ENCODE results near the gene CBFA2T3.

Gene CBFA2T3

GRCh38 chr16:88930716-88931115 lies 46.3 kb downstream of the CBFA2T3 start:
- no peak overlapping the region for H3K9ac ChIP-seq (ENCODE audit: low read depth, low read length)
- TF ChIP-seq EZH2 (IDR thresholded peaks at IDR 0.05; ENCODE audit: borderline replicate concordance, low read depth, low read length, severe bottlenecking) (no peak), CTCF (IDR thresholded peaks at IDR 0.05; ENCODE audit: borderline replicate concordance, extremely low read depth, low read length, poor library complexity, severe bottlenecking) (no peak)
- H3K27ac ChIP-seq (ENCODE audit: low read length), result no peak overlapping the region
- H2AFZ ChIP-seq (ENCODE audit: low read depth, low read length), result no peak overlapping the region
- H3K79me2 ChIP-seq (ENCODE audit: insufficient read depth, low read length), result no peaks in the 10 kb centered on the region
- DNase-seq (no peak), ATAC-seq (ENCODE audit: insufficient read depth, low read depth) (no peak)
- H3K9me3 ChIP-seq (ENCODE audit: insufficient read depth, low read length, severe bottlenecking), result no peaks in the 10 kb centered on the region
- H3K4me2 ChIP-seq (ENCODE audit: insufficient read depth, low read length), result no peak overlapping the region
- H3K36me3 ChIP-seq (ENCODE audit: insufficient read depth, low read length), result no peaks in the 10 kb centered on the region
- H3K4me1 ChIP-seq (ENCODE audit: insufficient read depth, low read length), result no peaks in the 10 kb centered on the region
- H4K20me1 ChIP-seq (ENCODE audit: insufficient read depth, low read length), result peaks cover 5% of the 10 kb centered on the region
- no peaks in the 10 kb centered on the region for H3K27me3 ChIP-seq (ENCODE audit: insufficient read depth, low read length, poor library complexity)
- no peak overlapping the region for H3K4me3 ChIP-seq (ENCODE audit: low read depth in 1 of 2, low read length in 2 of 2)

GRCh38 chr16:88929091-88929445 lies 47.9 kb downstream of the CBFA2T3 start:
- H4K20me1 ChIP-seq (ENCODE audit: insufficient read depth, low read length), result peaks cover 9% of the 10 kb centered on the region
- no peaks in the 10 kb centered on the region for H3K27me3 ChIP-seq (ENCODE audit: insufficient read depth, low read length, poor library complexity)

GRCh38 chr16:88928405-88929090 lies 48.5 kb downstream of the CBFA2T3 start:
- H3K79me2 ChIP-seq (ENCODE audit: insufficient read depth, low read length), result no peaks in the 10 kb centered on the region
- peaks cover 9% of the 10 kb centered on the region for H4K20me1 ChIP-seq (ENCODE audit: insufficient read depth, low read length)
- DNase-seq (no peak), ATAC-seq (ENCODE audit: insufficient read depth, low read depth) (no peak)
- TF ChIP-seq EZH2 (IDR thresholded peaks at IDR 0.05; ENCODE audit: borderline replicate concordance, low read depth, low read length, severe bottlenecking) (no peak), CTCF (IDR thresholded peaks at IDR 0.05; ENCODE audit: borderline replicate concordance, extremely low read depth, low read length, poor library complexity, severe bottlenecking) (no peak)
- no peak overlapping the region for H3K4me3 ChIP-seq (ENCODE audit: low read depth in 1 of 2, low read length in 2 of 2)
- no peaks in the 10 kb centered on the region for H3K36me3 ChIP-seq (ENCODE audit: insufficient read depth, low read length)
- H3K9me3 ChIP-seq (ENCODE audit: insufficient read depth, low read length, severe bottlenecking), result no peaks in the 10 kb centered on the region
- H3K27ac ChIP-seq (ENCODE audit: low read length), result no peak overlapping the region
- H3K27me3 ChIP-seq (ENCODE audit: insufficient read depth, low read length, poor library complexity), result no peaks in the 10 kb centered on the region
- no peaks in the 10 kb centered on the region; the same call in 1 of the 2 replicates for H3K4me1 ChIP-seq (ENCODE audit: insufficient read depth, low read length)
- no peak overlapping the region for H2AFZ ChIP-seq (ENCODE audit: low read depth, low read length)
- no peak overlapping the region for H3K9ac ChIP-seq (ENCODE audit: low read depth, low read length)
- H3K4me2 ChIP-seq (ENCODE audit: insufficient read depth, low read length), result no peak overlapping the region

More at GRCh38 chr16:88929091-88929445, 47.9 kb downstream of the CBFA2T3 start:
- Histone ChIP-seq H2AFZ (ENCODE audit: low read depth, low read length) (no peak overlapping the region), H3K9ac (ENCODE audit: low read depth, low read length) (no peak overlapping the region), H3K4me1 (ENCODE audit: insufficient read depth, low read length) (no peaks in the 10 kb centered on the region; the same call in 1 of the 2 replicates), H3K27ac (ENCODE audit: low read length) (no peak overlapping the region), H3K79me2 (ENCODE audit: insufficient read depth, low read length) (no peaks in the 10 kb centered on the region), H3K36me3 (ENCODE audit: insufficient read depth, low read length) (no peaks in the 10 kb centered on the region), H3K4me3 (ENCODE audit: low read depth in 1 of 2, low read length in 2 of 2) (no peak overlapping the region), H3K4me2 (ENCODE audit: insufficient read depth, low read length) (no peak overlapping the region), H3K9me3 (ENCODE audit: insufficient read depth, low read length, severe bottlenecking) (no peaks in the 10 kb centered on the region)
- ATAC-seq (ENCODE audit: insufficient read depth, low read depth) (no peak), DNase-seq (no peak)
- TF ChIP-seq CTCF (IDR thresholded peaks at IDR 0.05; ENCODE audit: borderline replicate concordance, extremely low read depth, low read length, poor library complexity, severe bottlenecking), result no peak
- no peak for TF ChIP-seq EZH2 (IDR thresholded peaks at IDR 0.05; ENCODE audit: borderline replicate concordance, low read depth, low read length, severe bottlenecking)

Measured in DND-41 (cell line).